Keratinocyte (primary cell): Measurements from ENCODE around the gene GDPD5. TPM values are rescaled to one million over a fixed set of nuclear protein-coding genes. Genes with fewer than 3 reads are reported as not detected.

Source experiments
- DNase-seq: peaks from one replicate; pipeline ENCODE4 v3.0.0-alpha.2; 2011; ENCODE audit warnings: low read depth, missing footprints, low spot score
- FAIRE-seq: peaks from 2 replicates; lab custom pipeline; 2011; peaks lifted over from hg19 to GRCh38; lab: Jason Lieb, UNC
- H2AFZ ChIP-seq: 2 replicates; pipeline ENCODE4 v1.6.0; 2012; ENCODE audit warnings: low read length, control low read depth, inconsistent platforms; ENCODE audit not compliant: control insufficient read depth
- H3K27ac ChIP-seq: 2 replicates; pipeline ENCODE4 v1.5.1; 2011; ENCODE audit warnings: low read length; ENCODE audit not compliant: control insufficient read depth, insufficient read depth
- H3K27me3 ChIP-seq: 3 replicates; pipeline ENCODE4 v1.6.0; 2011; ENCODE audit warnings: low read length; ENCODE audit not compliant: control insufficient read depth, insufficient read depth; ENCODE audit errors: extremely low read depth
- H3K36me3 ChIP-seq, 2 experiments: 2 replicates in 1 of 2; 3 replicates in 1 of 2; pipeline ENCODE4 v1.5.1; 2011; ENCODE audit warnings: low read length in 2 of 2, mild to moderate bottlenecking in 1 of 2; ENCODE audit not compliant: control insufficient read depth in 2 of 2, insufficient read depth in 2 of 2; ENCODE audit errors: extremely low read depth in 1 of 2
- H3K4me1 ChIP-seq: 3 replicates; pipeline ENCODE4 v1.5.1; 2011; ENCODE audit warnings: low read length; ENCODE audit not compliant: control insufficient read depth, insufficient read depth; ENCODE audit errors: extremely low read depth
- H3K4me2 ChIP-seq: 3 replicates; pipeline ENCODE4 v1.6.0; 2011; ENCODE audit warnings: low read depth, low read length; ENCODE audit not compliant: control insufficient read depth, insufficient read depth; ENCODE audit errors: extremely low read depth
- H3K4me3 ChIP-seq, 3 experiments: fragments of 200-600 bp in 1 of 3; sonication (generic) in 1 of 3; 2 replicates in 2 of 3; 3 replicates in 1 of 3; pipeline ENCODE4 v1.5.1; 2011 to 2016; ENCODE audit warnings: low read length in 3 of 3, mild to moderate bottlenecking in 3 of 3, control low read depth in 2 of 3, inconsistent platforms in 1 of 3, low read depth in 1 of 3, mixed read lengths in 1 of 3, mixed run types in 1 of 3, moderate library complexity in 1 of 3; ENCODE audit not compliant: control insufficient read depth in 2 of 3, insufficient read depth in 2 of 3; ENCODE audit errors: extremely low read depth in 1 of 3
- H3K79me2 ChIP-seq: 2 replicates; pipeline ENCODE4 v1.6.0; 2012; ENCODE audit warnings: low read length; ENCODE audit not compliant: control insufficient read depth, insufficient read depth
- H3K9ac ChIP-seq: 3 replicates; pipeline ENCODE4 v1.6.0; 2011; ENCODE audit warnings: low read length; ENCODE audit not compliant: control insufficient read depth, insufficient read depth; ENCODE audit errors: extremely low read depth
- H3K9me1 ChIP-seq: 3 replicates; pipeline ENCODE4 v1.6.0; 2011; ENCODE audit warnings: low read length; ENCODE audit not compliant: control insufficient read depth, insufficient read depth; ENCODE audit errors: extremely low read depth
- H3K9me3 ChIP-seq: 2 replicates; pipeline ENCODE4 v1.5.1; 2012; ENCODE audit warnings: low read depth, low read length; ENCODE audit not compliant: control insufficient read depth
- H4K20me1 ChIP-seq: 3 replicates; pipeline ENCODE4 v1.6.0; 2011; ENCODE audit warnings: low read length; ENCODE audit not compliant: control insufficient read depth, insufficient read depth; ENCODE audit errors: extremely low read depth
- CTCF ChIP-seq, 3 experiments: IDR thresholded peaks in 1 of 3; conservative IDR thresholded peaks in 1 of 3; optimal IDR thresholded peaks in 1 of 3; 2 replicates in 2 of 3; 3 replicates in 1 of 3; pipeline versions ENCODE3 to v1.5.1; 2011; ENCODE audit warnings: low read length in 3 of 3, mild to moderate bottlenecking in 3 of 3, moderate library complexity in 2 of 3, control low read depth in 1 of 3, inconsistent platforms in 1 of 3; ENCODE audit not compliant: insufficient read depth in 2 of 3; ENCODE audit errors: extremely low read depth in 1 of 3
- EZH2 ChIP-seq: IDR thresholded peaks from one replicate; pipeline ENCODE4 v1.6.1; 2012; ENCODE audit warnings: inconsistent platforms, mild to moderate bottlenecking, low read length, moderate library complexity
- dilution Hi-C: fragments of 300-500 bp; cut with MboI; formaldehyde crosslinking; loops from one replicate; pipeline ENCODE4 v1.7.0; 2020; ENCODE audit warnings: low sequenced_read_pairs; ENCODE audit not compliant: extremely low pct_ligation_motif_present
- polyA plus RNA-seq, 5 experiments: library from polyadenylated mRNA; depleted of rRNA in 3 of 5; stranded (reverse) in 3 of 5; stranded (forward) in 1 of 5; unstranded in 1 of 5; fragments of >200 nt; gene quantifications; 1 replicate in 1 of 5; 2 replicates in 3 of 5; 3 replicates in 1 of 5; pipeline versions ENCODE4 v1.2.1 to v1.2.3, GENCODE V29; 2011 to 2012; ENCODE audit warnings: missing spikeins in 2 of 5, low read depth in 1 of 5, low replicate concordance in 1 of 5

Gene GDPD5
- polyA plus RNA-seq, 1 donor (not counting 4 experiments of a cell fraction or from before 2014, with no cell fraction given) = 2.1 TPM

GRCh38 chr11:75470476-75471080, 55.2 kb downstream of the GDPD5 start:
- Histone ChIP-seq H3K9ac (no peak overlapping the region), H3K9me3 (no peaks in the 10 kb centered on the region), H2AFZ (no peak overlapping the region), H3K9me1 (no peaks in the 10 kb centered on the region), H3K79me2 (no peaks in the 10 kb centered on the region), H3K4me2 (no peak overlapping the region), H3K27me3 (no peaks in the 10 kb centered on the region), H3K36me3 (no peaks in the 10 kb centered on the region), H3K4me1 (peaks cover 17% of the 10 kb centered on the region), H3K27ac (no peak overlapping the region), H4K20me1 (no peaks in the 10 kb centered on the region), H3K4me3 (no peak overlapping the region)
- DNase-seq = no peak
- dilution Hi-C loops = no loop called here
- no peak for TF ChIP-seq CTCF (optimal IDR thresholded peaks at IDR 0.05 in 1 of 3, IDR thresholded peaks at IDR 0.05 in 1 of 3, conservative IDR thresholded peaks at IDR 0.05 in 1 of 3; ENCODE audit: extremely low read depth in 1 of 3, insufficient read depth in 2 of 3, low read length in 3 of 3)
- TF ChIP-seq EZH2 = no peak
- FAIRE-seq = no peak

DNA sequence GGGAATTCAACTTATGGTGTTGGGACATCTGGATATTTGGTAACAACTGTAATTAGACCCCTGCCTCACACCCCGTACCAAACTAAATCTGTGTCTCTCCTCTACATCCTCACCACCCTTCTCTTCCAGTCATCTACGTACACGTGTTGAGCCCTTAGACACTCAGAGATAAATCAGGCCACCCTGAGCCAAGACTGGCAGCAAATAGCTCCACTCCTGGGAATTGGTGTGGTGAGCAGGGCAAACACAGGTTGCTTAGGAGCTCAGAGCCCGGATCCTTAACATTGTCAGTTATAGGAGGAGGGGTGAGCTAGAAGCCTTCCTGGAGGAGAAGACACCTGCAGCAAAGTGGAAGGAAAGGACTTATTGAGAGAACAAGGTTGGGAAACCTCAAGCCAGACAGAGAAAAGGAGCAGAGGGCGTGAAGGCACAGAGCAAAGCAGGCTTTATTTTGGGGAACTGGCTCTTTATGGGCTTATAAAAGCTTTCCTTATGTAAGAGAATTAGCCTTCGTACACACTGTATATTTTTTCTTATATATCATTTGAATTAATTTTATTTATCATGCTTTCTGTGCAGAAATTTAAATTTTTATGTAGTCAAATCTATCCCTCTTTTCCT, 55.8 kb downstream of the GDPD5 start:
- H3K4me3 ChIP-seq = no peak overlapping the region
- no peak overlapping the region for H3K9ac ChIP-seq
- DNase-seq (no peak), FAIRE-seq (no peak)
- H3K79me2 ChIP-seq = no peaks in the 10 kb centered on the region
- no peaks in the 10 kb centered on the region for H3K36me3 ChIP-seq
- H3K9me3 ChIP-seq = no peaks in the 10 kb centered on the region
- H3K9me1 ChIP-seq = no peaks in the 10 kb centered on the region
- H3K4me1 ChIP-seq = peaks cover 17% of the 10 kb centered on the region
- TF ChIP-seq CTCF (optimal IDR thresholded peaks at IDR 0.05 in 1 of 3, IDR thresholded peaks at IDR 0.05 in 1 of 3, conservative IDR thresholded peaks at IDR 0.05 in 1 of 3; ENCODE audit: extremely low read depth in 1 of 3, insufficient read depth in 2 of 3, low read length in 3 of 3) = no peak
- no peak for TF ChIP-seq EZH2
- no peak overlapping the region for H3K4me2 ChIP-seq
- H4K20me1 ChIP-seq = no peaks in the 10 kb centered on the region
- dilution Hi-C loops = no loop called here
- H3K27ac ChIP-seq = no peak overlapping the region
- no peaks in the 10 kb centered on the region for H3K27me3 ChIP-seq
- H2AFZ ChIP-seq = no peak overlapping the region
